Fibroblast of lung (primary cell): ENCODE measurements around the gene POLR2A. TPM values are rescaled to one million over a fixed set of nuclear protein-coding genes. Genes with fewer than 3 reads are reported as not detected.

Source experiments
- DNase-seq, 2 donors: peaks; one replicate each; pipeline versions ENCODE4 v3.0.0 to v3.0.0-alpha.2; 2010; ENCODE audit warnings: low read depth in 2 of 2
- H2AFZ ChIP-seq: 2 replicates; pipeline ENCODE4 v1.5.1; 2012; ENCODE audit warnings: low read length, control low read depth, inconsistent platforms
- H3K27ac ChIP-seq: 2 replicates; pipeline ENCODE4 v1.5.1; 2011; ENCODE audit warnings: low read length, control low read depth; ENCODE audit not compliant: insufficient read depth
- H3K27me3 ChIP-seq: 2 replicates; pipeline ENCODE4 v1.5.1; 2011; ENCODE audit warnings: mild to moderate bottlenecking, low read length; ENCODE audit not compliant: control insufficient read depth, insufficient read depth
- H3K36me3 ChIP-seq: 2 replicates; pipeline ENCODE4 v1.5.1; 2011; ENCODE audit warnings: low read length; ENCODE audit not compliant: control insufficient read depth, insufficient read depth
- H3K4me1 ChIP-seq: 2 replicates; pipeline ENCODE4 v1.5.1; 2011; ENCODE audit warnings: low read length; ENCODE audit not compliant: control insufficient read depth, insufficient read depth; ENCODE audit errors: extremely low read depth
- H3K4me2 ChIP-seq: 2 replicates; pipeline ENCODE4 v1.5.1; 2011; ENCODE audit warnings: low read length, control low read depth; ENCODE audit not compliant: insufficient read depth; ENCODE audit errors: extremely low read depth
- H3K4me3 ChIP-seq, 4 experiments: fragments of 200-600 bp in 1 of 4; sonication (generic) in 1 of 4; replicated peaks in 1 of 4; 2 replicates each; pipeline ENCODE4 v1.5.1; 2011 to 2016; ENCODE audit warnings: low read length in 4 of 4, low read depth in 3 of 4, mild to moderate bottlenecking in 3 of 4, control low read depth in 2 of 4, inconsistent platforms in 1 of 4, mixed read lengths in 1 of 4; ENCODE audit not compliant: insufficient read depth in 1 of 4; ENCODE audit errors: control extremely low read depth in 1 of 4
- H3K79me2 ChIP-seq: 2 replicates; pipeline ENCODE4 v1.5.1; 2012; ENCODE audit warnings: mild to moderate bottlenecking, low read length, inconsistent platforms; ENCODE audit not compliant: control insufficient read depth, insufficient read depth
- H3K9ac ChIP-seq: 2 replicates; pipeline ENCODE4 v1.5.1; 2011; ENCODE audit warnings: mild to moderate bottlenecking, low read length, control low read depth; ENCODE audit not compliant: insufficient read depth
- H3K9me3 ChIP-seq: 2 replicates; pipeline ENCODE4 v1.5.1; 2012; ENCODE audit warnings: low read depth, low read length; ENCODE audit not compliant: control insufficient read depth, insufficient read depth
- H4K20me1 ChIP-seq: 2 replicates; pipeline ENCODE4 v1.5.1; 2011; ENCODE audit warnings: low read length; ENCODE audit not compliant: control insufficient read depth, insufficient read depth; ENCODE audit errors: extremely low read depth
- EZH2 ChIP-seq: IDR thresholded peaks from 2 replicates; pipeline ENCODE4 v1.5.1; 2012; ENCODE audit warnings: low read length, control low read depth, mild to moderate bottlenecking; ENCODE audit errors: missing control alignments
- polyA plus RNA-seq, 2 donors: library from polyadenylated mRNA; depleted of rRNA in 1 of 2; stranded (reverse) in 1 of 2; unstranded in 1 of 2; fragments of >200 nt; gene quantifications; 2 replicates each; pipeline ENCODE4 v1.2.1, GENCODE V29; 2011 to 2012; ENCODE audit warnings: missing spikeins in 1 of 2
- total RNA-seq: library from RNA; depleted of rRNA; stranded (reverse); fragments of >200 nt; gene quantifications from 2 replicates; pipeline ENCODE4 v1.2.1, GENCODE V29; 2014
- TF ChIP-seq, protein P1 (sequence below), 2 donors: IDR thresholded peaks in 1 of 2; conservative IDR thresholded peaks in 1 of 2; 1 replicate in 1 of 2; 2 replicates in 1 of 2; pipeline ENCODE4 v1.5.1; 2011 to 2012; ENCODE audit warnings: low read length in 2 of 2, control low read depth in 1 of 2, inconsistent platforms in 1 of 2, low read depth in 1 of 2, mild to moderate bottlenecking in 1 of 2

The POLR2A gene
- total and polyA plus RNA-seq, 2 donors (not counting 1 experiment from before 2014, with no cell fraction given), result 7.1 to 75.8 TPM

DNA sequence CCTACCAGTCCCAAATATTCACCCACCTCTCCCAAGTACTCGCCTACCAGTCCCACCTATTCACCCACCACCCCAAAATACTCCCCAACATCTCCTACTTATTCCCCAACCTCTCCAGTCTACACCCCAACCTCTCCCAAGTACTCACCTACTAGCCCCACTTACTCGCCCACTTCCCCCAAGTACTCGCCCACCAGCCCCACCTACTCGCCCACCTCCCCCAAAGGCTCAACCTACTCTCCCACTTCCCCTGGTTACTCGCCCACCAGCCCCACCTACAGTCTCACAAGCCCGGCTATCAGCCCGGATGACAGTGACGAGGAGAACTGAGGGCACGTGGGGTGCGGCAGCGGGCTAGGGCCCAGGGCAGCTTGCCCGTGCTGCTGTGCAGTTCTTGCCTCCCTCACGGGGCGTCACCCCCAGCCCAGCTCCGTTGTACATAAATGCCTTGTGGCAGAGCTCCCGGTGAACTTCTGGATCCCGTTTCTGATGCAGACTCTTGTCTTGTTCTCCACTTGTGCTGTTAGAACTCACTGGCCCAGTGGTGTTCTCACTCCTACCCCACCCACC, 29.8 kb downstream of the POLR2A start:
- no peak overlapping the region for H3K27ac ChIP-seq
- no peaks in the 10 kb centered on the region for H3K4me1 ChIP-seq
- no peak overlapping the region for H3K4me2 ChIP-seq
- no peaks in the 10 kb centered on the region for H3K9me3 ChIP-seq
- TF ChIP-seq EZH2, result no peak
- TF ChIP-seq, protein P1, sequence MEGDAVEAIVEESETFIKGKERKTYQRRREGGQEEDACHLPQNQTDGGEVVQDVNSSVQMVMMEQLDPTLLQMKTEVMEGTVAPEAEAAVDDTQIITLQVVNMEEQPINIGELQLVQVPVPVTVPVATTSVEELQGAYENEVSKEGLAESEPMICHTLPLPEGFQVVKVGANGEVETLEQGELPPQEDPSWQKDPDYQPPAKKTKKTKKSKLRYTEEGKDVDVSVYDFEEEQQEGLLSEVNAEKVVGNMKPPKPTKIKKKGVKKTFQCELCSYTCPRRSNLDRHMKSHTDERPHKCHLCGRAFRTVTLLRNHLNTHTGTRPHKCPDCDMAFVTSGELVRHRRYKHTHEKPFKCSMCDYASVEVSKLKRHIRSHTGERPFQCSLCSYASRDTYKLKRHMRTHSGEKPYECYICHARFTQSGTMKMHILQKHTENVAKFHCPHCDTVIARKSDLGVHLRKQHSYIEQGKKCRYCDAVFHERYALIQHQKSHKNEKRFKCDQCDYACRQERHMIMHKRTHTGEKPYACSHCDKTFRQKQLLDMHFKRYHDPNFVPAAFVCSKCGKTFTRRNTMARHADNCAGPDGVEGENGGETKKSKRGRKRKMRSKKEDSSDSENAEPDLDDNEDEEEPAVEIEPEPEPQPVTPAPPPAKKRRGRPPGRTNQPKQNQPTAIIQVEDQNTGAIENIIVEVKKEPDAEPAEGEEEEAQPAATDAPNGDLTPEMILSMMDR (conservative IDR thresholded peaks at IDR 0.05 in 1 of 2, IDR thresholded peaks at IDR 0.05 in 1 of 2; ENCODE audit: low read depth in 1 of 2, low read length in 2 of 2), result no peak
- H3K79me2 ChIP-seq, result no peaks in the 10 kb centered on the region
- no peaks in the 10 kb centered on the region for H3K27me3 ChIP-seq
- H3K9ac ChIP-seq, result no peak overlapping the region
- no peak overlapping the region for H2AFZ ChIP-seq
- no peak for DNase-seq
- H3K36me3 ChIP-seq, result peaks cover 36% of the 10 kb centered on the region
- no peaks in the 10 kb centered on the region for H4K20me1 ChIP-seq
- H3K4me3 ChIP-seq, result no peak overlapping the region

DNA sequence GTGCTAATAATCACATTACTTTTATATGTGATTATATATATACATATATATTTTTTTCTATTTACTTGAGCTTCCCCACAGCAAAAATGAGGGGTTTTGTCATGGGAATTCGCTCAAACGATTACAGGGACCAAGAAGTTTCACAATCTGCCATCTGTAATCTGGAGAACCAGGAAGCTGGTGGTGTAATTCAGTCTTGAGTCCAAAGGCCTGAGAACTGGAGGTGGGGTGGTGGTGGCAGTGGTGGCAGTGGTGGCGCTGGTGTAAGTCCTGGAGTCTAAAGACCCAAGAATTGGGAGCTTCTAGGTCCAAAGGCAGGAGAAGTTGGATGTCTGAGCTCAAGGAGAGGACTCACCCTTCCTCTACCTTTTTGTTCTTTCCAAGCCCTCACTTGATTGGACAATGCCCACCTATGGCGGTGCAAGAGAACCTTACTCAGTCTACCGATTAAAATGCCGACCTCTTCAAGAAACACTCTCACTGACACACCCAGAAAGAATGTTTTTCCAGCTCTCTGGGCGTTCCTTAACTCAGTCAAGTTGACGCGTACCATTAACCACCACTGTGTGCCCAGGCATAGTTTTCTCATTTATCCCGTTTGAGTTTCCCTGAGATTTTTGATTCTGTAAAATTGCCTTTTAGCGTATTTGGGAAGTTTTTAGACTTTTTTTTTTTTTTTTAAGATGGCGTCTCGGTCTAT, 31.9 kb downstream of the POLR2A start:
- Histone ChIP-seq H3K9me3 (no peaks in the 10 kb centered on the region), H3K9ac (no peak overlapping the region), H3K4me1 (no peaks in the 10 kb centered on the region), H3K4me2 (no peak overlapping the region), H3K27me3 (no peaks in the 10 kb centered on the region), H3K4me3 (no peak overlapping the region), H4K20me1 (no peaks in the 10 kb centered on the region), H3K79me2 (no peaks in the 10 kb centered on the region), H3K27ac (no peak overlapping the region), H3K36me3 (peaks cover 22% of the 10 kb centered on the region), H2AFZ (no peak overlapping the region)
- peak in 1 of 2 donors; percentile 51 for DNase-seq
- TF ChIP-seq, protein P1 (conservative IDR thresholded peaks at IDR 0.05 in 1 of 2, IDR thresholded peaks at IDR 0.05 in 1 of 2; ENCODE audit: low read depth in 1 of 2, low read length in 2 of 2), result no peak
- TF ChIP-seq EZH2, result no peak

DNA sequence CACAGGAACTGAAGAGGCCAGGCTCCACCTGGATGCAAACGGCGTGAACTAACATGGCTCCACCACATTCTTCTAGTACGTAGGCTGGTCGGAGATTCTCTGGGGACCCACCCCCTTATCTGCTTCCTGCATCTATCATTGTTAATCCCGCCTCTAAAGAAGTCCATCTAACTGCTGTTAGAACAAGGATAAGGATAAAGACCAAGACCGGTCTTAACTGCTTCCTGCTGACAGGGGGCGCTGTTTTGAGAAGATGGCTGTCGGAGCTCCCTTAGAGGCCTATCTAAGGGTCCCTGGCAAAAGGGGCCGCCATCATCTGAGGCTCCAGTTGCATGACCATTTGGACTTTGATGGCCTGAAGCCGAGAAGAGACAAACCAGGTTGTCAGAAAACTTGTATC, 38.9 kb downstream of the POLR2A start:
- no peak overlapping the region for H3K4me2 ChIP-seq
- no peak overlapping the region for H3K27ac ChIP-seq
- no peaks in the 10 kb centered on the region for H3K79me2 ChIP-seq
- no peak overlapping the region for H3K4me3 ChIP-seq
- H3K36me3 ChIP-seq, result no peaks in the 10 kb centered on the region
- no peaks in the 10 kb centered on the region for H4K20me1 ChIP-seq
- TF ChIP-seq EZH2, result no peak
- TF ChIP-seq, protein P1 (conservative IDR thresholded peaks at IDR 0.05 in 1 of 2, IDR thresholded peaks at IDR 0.05 in 1 of 2; ENCODE audit: low read depth in 1 of 2, low read length in 2 of 2), result peak; percentile 14 to 32
- DNase-seq, result peak in 1 of 2 donors; percentile 17
- no peaks in the 10 kb centered on the region for H3K4me1 ChIP-seq
- no peaks in the 10 kb centered on the region for H3K9me3 ChIP-seq
- H2AFZ ChIP-seq, result no peak overlapping the region
- H3K27me3 ChIP-seq, result no peaks in the 10 kb centered on the region
- H3K9ac ChIP-seq, result no peak overlapping the region
